Skin of body (tissue), 2 donors: ENCODE data around the gene SFTPA2. TPM values are rescaled to one million over a fixed set of nuclear protein-coding genes. Genes with fewer than 3 reads are reported as not detected.
"Not testable (repeated sequence)": the region's sequence is repeated elsewhere in the genome, so short reads cannot be mapped to it uniquely, and the experiment has no call there.

ENCODE experiments used
- DNase-seq: peaks from one replicate; lab custom pipeline; 2025; lab: John Stamatoyannopoulos, UW
- total RNA-seq: library from RNA; depleted of rRNA; stranded (reverse); fragments of >200 nt; gene quantifications from one replicate; pipeline ENCODE4 v1.2.3, GENCODE V29; 2014

The SFTPA2 gene
- total RNA-seq: not detected

- DNase-seq: no peak
These were observed at the start of gene SFTPA2 for GRCh38 chr10:79560160-79560709. Gene SFTPA2, minus strand, starts transcription at chr10:79560407. Its CDS starts 924 bp downstream, at chr10:79559483.

DNA sequence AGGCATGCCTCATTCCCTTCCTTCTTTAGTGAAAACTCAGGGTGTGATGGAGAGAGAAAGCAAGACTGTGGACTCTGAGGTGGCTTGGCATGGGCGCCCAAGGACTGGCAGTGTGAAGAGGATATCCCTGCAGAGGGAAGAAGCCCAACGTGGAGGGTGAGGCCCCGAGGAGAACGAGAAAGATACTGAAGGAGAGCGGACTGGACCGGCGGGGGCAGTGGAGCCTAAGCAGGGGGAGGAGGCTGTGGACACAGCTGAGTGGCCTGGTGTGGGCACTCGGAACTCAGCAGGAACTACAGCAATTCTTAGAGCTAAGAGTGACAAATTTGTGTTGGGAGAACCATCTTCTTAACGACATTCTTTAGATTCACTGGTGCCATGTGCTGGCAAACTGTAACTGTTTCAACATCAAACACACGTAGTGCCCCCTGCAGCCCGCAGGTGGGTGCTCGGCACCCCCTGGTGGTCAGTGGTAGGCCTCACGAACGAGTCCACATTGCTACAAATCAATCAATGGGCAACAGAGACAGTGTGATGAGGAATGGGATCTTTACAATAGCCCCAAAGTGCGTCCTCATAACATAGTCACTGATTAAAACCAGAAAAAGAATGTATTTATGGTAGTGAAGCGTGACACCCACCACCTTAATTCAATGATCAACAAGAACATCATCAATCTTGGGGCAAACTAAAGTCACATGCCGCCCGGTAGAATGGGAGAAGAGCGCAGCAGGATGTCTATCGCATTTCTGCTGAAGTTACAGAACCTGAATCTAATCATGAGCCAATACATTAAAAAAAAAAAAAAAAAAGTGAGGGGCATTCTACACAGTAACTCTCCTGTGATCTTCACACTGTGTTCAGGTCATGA lies 48.5 kb upstream of the SFTPA2 start:
- no peak for DNase-seq

DNA sequence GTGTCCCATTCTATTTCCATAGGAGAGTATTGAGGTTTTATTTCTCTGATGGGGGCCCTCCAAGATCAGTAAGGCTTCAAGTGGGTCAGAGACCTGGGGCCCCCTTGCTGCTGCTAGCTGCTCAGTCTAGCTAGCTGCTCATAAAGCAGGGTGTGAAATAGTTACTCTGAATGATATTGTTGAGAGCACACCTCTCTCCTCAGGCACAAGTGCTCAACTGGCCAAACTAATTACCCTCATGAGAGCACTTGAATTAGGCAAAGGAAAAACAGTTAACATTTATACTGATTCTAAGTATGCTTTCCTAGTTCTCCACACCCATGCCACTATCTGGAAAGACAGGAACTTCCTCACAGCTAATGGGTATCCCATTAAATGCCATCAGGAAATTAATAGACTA lies 45.1 kb upstream of the SFTPA2 start:
- DNase-seq: no peak

DNA sequence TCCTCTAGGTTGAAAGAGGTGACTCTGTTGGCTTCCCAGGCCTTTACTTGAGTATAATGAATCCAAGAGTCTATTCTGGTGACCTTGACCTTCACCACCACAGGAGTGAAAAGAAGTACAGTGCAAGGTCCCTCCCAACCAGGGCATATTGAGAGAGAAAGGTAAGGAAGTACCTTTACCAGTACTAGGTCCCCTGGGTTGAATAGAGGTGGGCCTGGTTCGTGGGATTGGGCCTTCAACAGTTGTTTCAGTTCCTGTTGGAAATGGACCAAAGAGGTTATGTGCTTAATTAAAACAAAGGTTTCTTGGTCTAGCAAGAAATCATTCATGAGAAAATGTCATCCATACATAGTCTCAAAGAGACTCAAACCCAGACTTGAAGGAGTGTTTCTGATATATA lies 44.1 kb upstream of the SFTPA2 start:
- DNase-seq: no peak

DNA sequence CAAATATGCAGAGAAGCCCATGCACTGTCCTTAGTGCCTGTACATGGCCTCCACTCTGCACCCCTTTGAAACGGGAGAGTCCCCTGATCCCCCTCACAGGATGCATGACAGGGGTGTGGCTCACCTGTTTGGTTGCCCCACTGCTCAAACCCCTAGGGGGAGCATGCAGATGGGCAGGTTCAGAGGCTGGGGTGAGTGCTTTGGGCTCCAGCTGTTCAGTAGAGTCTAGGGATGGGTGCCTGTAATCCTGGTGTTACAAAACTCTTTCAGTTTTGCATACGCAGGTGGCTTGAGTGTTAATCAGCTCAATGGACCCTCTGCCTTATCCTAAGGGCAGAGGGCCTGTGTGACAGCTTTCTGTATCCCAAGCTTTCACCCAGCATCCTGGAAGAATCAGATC lies 42.7 kb upstream of the SFTPA2 start:
- DNase-seq: no peak

- DNase-seq: no peak
These were observed 41.7 kb upstream of the SFTPA2 start for GRCh38 chr10:79601939-79602338.

DNA sequence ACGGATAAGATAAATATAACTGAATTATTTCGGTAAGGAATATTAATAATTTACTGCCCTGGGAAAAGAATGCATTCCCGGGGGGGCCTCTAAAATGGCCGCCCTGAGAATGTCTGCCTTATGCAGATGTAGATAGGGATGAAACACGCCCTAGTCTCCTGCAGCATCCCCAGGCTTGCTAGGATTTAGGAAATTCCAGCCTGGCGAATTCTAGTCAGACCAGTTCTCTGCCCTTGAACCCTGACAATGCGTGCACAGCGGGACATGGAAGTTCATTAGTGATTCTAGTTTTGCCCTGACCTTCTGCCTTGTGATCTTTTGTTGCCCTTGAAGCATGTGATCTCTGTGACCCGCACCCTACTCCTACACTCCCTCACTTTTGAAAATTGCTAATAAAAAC lies 39.4 kb upstream of the SFTPA2 start:
- not testable (repeated sequence) for DNase-seq

GRCh38 chr10:79595510-79595909 lies 35.3 kb upstream of the SFTPA2 start:
- no peak for DNase-seq

DNA sequence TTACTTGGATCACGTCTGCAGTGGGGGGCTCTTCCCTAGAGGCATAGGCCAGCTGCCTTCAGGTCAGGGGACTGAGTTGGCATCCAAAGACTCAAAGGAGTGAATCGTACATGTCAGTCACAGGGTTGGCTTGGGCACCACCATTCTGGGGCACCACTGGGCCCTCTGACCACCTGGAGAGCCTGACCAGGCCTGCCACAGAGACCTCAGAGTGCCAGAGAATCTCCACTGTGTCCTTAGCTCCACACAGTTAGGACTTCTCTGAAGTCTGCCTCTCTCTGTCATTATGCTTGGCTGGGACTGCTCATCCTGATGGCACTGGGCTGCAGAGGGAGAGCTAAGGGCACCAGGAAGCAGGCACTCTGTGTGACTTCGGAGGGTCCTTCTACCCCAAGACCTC lies 34.4 kb upstream of the SFTPA2 start:
- not testable (repeated sequence) for DNase-seq

GRCh38 chr10:79593377-79593776 lies 33.2 kb upstream of the SFTPA2 start:
- no peak for DNase-seq

DNA sequence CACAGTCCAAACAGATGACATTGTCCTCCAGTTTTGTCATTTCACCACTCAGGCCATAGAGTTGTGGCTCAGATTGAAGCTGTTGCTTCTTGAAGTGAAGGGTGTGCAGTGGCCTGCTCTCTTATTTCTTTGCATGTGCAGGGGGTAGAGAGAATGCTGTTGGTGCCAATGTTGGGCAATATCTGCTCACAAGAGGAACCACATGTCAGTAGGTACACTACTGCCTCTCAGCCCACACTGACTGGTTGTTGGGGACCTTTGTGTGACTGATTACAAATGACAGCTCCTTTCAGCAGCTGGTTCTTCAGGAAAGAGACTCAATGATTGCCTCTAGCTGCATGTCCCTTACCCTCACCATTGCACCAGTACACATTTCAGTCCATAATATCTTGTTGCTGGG lies 28.6 kb upstream of the SFTPA2 start:
- no peak for DNase-seq

GRCh38 chr10:79586933-79587332 lies 26.7 kb upstream of the SFTPA2 start:
- no peak for DNase-seq

DNA sequence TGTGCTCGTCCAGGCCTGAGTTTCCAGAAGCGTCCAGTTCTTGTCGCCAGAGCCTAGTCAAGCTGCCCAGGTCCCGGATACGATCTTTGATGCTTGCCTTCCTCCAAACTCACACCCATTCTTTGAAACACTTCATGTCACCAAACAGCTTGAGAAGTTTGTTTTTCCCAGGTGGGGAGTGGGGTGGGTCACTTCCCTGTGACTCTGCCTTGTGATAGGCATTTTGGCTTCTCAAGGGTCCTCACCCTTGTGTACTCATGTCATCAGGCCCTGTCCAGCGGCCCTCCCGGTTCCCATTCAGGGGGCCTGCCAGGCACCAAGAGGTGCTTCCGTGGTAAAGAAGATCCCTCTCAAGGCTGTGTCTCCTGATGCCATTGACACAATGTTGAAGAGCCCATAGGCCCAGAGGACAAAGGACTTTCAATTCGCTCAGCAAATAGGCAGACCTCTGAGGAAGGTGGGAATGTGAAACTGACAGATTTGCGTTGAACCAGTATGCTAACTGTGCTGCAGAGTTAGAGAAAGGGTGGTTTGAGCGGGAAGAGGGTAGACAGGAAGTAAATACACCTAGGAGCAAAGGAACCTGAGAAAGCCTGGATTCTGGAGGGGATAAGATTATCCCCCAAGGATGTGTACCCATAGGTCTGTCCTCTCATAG lies 25.8 kb upstream of the SFTPA2 start:
- no peak for DNase-seq

DNA sequence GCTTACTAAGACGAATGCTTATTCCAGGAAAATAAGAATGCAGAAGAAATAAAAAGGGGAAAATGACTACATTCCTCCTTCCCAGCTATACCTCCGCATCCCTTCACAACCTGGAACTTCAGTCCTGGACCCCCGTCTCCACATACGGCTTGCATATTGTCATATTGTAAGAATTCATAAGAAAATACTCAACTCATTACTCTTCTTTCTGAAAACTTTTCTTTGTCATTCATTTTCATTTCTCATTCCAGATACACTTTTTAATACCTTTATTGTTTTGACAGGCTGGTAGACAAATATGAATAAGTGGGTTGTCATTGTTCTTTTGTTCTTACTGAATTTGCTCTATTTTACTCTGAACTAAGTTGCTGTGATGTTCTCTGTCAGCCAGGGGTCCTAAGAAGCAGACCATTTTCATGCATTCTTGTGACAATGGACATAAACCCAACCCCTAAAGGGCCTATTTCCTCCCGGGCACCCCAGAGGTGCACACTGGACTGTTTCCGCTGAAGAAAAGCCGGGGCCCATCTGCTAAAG lies 23.3 kb upstream of the SFTPA2 start:
- DNase-seq: no peak

DNA sequence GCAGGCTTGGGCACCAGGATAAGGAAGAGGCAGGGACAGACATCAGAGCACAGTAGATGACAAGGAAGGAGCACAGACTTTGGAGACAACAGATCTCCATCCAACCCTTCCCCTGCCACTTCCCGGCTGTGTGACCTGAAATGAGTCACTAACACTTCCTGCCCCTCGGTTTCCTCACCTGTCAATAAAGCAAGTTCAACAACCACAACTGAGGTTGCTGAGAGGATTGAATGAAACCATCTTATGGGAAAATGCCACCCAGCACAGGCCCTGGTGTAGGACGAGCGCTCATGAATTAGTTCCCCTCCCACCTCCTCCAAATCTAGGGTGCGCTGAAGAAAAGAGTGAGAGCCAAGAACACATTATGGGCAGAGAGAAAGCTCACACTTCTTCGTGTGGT lies 22.7 kb upstream of the SFTPA2 start:
- DNase-seq: not testable (repeated sequence)

DNA sequence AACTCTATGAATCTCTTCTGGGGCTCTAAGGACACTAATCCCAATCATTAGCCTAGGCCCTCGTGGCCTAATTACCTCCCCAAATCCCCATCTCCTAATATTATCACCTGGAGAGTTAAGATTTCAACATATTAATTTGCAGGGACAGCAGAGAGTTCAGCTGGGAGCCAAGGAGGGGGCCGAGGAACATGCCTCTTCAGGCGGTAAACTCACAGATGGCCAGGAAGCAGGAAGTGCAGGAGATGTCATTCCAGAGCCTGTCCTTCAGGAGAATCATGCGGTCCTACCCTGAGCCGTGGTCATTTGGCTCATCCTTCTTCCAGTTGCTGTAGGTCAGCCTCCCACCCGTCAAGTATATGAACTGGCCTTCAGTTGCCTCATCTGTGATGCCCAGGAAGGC lies 21.9 kb upstream of the SFTPA2 start:
- DNase-seq: no peak

GRCh38 chr10:79581044-79581443 lies 20.8 kb upstream of the SFTPA2 start:
- no peak for DNase-seq

- DNase-seq: no peak
These were observed 19.2 kb upstream of the SFTPA2 start for GRCh38 chr10:79579361-79579760.

DNA sequence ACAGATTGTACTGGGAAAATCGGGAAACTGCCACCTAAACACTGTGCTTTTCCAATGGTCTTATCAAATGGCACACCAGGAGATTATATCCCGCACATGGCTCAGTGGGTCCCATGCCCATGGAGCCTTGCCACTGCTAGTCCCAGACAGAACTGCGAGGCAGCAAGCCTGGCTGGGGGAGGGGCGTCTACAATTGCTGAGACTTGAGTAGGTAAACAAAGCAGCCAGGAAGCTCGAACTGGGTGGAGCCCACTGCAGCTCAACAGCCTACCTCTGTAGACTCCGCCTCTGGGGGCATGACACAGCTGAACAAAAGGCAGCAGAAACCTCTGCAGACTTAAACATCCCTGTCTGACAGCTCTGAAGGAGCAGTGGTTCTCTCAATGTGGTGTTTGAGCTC lies 10.4 kb upstream of the SFTPA2 start:
- DNase-seq: not testable (repeated sequence)

GRCh38 chr10:79563426-79563825 lies 3.2 kb upstream of the SFTPA2 start:
- DNase-seq: no peak

- DNase-seq: no peak
These were observed 2.0 kb upstream of the SFTPA2 start for GRCh38 chr10:79562135-79562756.

- DNase-seq: no peak
These were observed 1.1 kb upstream of the SFTPA2 start for GRCh38 chr10:79561257-79561656.
